Putamen (tissue), 1 donor: Measurements from ENCODE around the gene PKP4.
"Not testable (repeated sequence)": the region's sequence is repeated elsewhere in the genome, so short reads cannot be mapped to it uniquely, and the experiment has no call there.

Experiments
- DNase-seq: peaks from one replicate; pipeline ENCODE4 v3.0.0-alpha.2; 2016; ENCODE audit warnings: low spot score

The PKP4 gene

DNA sequence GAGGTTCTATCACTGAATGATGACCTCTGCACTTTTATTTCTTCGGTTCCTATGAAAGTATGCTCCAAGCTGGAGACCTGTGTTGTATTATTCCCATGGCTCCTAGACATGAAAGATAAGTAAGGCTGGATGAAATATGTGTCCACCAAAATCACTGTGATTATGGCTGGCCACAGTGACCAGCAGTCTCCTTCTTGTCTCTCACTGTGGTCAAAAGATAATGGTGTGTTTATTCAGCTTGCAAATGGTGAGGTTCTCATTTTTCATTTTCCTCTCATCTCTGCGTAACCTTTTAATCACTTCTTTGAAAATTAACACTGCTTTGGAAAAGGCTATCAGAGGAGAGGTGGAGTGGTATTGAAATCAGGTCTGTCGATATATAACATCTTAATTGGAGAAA, 230.6 kb downstream of the PKP4 start:
- DNase-seq = no peak

GRCh38 chr2:158688721-158689120, 232.0 kb downstream of the PKP4 start:
- no peak for DNase-seq

- no peak for DNase-seq
Observed at GRCh38 chr2:158689391-158689790, 232.6 kb downstream of the PKP4 start.

GRCh38 chr2:158690823-158691222, 234.1 kb downstream of the PKP4 start:
- DNase-seq = no peak

DNA sequence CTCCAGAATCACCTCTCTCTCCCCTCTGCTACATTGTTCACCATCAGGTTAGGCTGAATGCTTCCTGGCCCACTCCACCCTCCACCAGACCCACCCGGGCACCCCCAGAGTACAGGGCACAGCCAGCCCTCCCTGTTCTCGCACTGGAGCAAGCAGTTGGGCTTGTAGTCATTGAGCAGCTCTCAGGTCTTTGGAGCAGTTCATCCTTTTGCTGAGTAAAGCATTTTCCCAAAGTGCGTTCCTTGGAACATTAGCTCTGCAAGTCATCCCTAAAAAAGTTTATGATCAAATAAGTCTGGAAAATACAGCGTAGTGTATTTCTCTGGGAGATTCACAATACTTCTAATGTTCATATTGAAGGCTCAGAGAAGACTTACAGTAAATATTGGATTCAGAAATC, 234.9 kb downstream of the PKP4 start:
- DNase-seq = no peak

DNA sequence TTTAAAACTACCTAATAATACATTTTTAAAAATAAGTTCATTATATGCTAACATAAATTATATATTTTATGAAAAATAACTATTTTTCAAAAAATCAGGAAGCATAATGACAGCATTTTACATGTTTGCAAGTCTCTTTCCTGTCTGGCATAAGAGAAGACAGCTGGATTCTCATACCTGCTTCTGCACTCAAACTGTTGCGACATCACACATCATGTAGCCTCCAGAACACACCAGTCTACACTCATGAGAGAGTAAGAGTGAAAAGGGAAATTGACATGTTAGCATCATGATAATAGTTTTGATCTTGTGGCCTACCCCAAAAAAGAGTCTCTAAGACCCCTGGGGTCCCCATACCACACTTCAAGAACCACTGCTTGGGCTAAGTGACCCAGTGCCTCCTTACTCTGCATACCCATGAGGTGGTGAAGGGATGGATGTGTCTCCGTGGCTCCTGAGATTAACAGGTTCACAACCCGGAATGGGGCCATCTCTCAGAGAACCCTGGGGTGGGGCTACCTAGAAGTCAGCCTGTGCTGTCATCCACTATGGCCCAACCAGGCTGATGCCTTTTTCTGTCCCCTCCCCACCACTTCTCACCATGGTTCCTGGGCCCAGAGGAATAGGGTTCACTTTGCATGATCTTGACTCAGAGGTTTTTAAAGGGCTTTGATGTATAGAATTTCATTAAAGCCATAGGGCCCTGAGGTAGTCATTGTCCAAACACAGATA, 235.8 kb downstream of the PKP4 start:
- DNase-seq = no peak

- no peak for DNase-seq
Observed at GRCh38 chr2:158693476-158693875, 236.7 kb downstream of the PKP4 start.

DNA sequence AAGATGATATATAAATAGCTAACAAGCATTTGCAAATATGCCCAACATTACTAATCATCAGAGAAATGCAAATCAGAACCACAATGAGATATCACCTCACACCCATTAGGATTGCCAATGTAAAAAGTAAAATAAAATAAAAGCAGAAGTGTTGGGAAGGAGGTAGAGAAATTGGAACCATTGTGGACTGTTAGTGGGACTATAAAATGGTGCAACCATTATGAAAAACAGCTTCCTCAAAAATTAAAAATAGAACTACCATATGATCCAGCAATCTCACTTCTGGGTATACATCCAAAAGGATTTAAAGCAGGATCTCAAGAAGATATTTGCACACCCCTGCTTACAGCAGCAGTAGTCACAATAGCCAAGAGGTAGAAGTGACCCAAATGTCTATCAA, 238.6 kb downstream of the PKP4 start:
- no peak for DNase-seq

DNA sequence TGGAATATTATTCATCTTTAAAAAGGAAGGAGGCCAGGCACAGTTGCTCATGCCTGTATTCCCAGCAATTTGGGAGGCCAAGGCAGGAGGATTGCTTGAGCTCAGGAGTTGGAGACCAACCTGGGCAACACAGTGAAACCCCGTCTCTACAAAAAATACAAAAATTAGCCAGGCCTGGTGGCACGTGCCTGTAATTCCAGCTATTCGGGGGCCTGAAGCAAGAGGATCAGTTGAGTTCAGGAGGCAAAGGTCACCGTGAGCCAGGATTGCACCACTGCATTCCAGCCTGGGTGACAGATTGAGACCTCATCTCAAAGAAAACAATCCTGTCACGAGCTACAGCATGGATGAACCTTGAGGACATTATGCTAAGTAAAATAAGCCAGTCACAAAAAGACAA, 239.0 kb downstream of the PKP4 start:
- DNase-seq = not testable (repeated sequence)

- DNase-seq = no peak
Observed at GRCh38 chr2:158699323-158699722, 242.6 kb downstream of the PKP4 start.

DNA sequence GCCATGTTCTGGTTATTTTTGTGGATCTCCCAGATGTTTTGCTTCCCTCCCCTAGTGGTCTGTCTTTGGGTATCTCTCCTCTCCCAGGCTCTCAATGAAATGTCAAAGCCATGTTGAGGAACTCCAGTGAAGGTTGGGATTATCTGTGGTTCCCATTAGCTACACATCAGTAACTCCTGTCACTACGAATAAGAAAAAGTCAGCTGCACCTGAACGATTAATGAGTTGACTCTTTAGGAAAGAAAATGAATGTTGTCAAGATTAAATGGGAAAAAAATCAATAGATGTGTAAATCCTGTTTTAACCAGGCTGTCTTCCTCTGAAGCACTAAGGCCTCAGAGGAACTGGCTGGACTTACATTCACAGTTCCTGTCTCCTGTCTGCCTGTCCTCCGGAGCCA, 244.3 kb downstream of the PKP4 start:
- DNase-seq = no peak

DNA sequence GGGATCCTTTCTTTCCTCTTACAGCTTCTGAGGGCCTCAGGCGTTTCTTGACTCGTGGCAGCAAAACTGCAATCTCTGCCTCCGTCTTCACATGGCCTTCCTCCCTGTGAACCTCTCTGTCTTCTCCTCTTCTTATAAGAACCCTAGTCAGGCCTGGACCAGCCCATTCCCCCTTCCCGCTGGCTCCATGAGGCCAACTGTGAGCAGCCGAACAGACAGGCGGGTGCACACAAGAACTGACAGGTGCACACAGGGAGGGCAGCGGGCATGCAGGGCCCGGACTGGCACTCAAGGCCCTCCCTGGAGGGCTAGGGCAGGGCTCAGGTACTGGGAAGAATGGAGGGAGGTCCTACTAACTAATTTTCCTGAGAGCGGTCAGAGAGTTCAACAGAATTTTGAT, 246.0 kb downstream of the PKP4 start:
- no peak for DNase-seq

GRCh38 chr2:158704724-158705465, 248.1 kb downstream of the PKP4 start:
- DNase-seq = not testable (repeated sequence)

DNA sequence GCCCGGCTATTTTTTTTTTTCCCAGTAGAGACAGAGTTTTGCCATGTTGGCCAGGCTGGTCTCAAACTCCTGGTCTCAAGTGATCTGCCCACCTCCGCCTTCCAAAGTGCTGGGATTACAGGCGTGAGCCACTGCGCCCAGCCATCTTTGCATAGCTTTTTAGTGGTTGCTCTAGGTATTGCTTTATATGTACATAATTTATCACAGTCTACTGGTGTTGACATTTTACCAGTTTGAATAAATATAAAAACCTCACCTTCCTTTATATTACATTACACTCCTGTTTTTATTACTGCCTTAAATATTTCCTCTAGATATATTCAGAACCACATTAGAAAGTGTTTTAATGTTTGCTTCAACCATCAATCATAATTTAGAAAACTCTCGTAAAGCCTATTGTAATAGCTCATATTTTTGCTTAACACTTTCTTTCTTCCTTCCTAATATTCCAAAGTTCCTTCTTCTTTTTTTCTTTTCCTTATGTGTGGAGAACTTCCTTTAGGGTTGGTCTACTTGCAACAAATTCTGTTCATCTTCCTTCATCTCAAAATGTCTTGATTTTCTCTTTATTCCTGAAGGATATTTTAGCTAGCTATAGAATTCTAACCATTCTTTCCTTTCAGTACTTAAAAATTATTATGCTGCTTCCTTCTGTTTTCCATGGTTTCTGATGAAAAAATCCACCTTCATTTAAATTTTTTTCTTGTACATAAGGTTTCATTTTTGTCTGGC, 256.2 kb downstream of the PKP4 start:
- no peak for DNase-seq

GRCh38 chr2:158713523-158714138, 256.9 kb downstream of the PKP4 start:
- no peak for DNase-seq

DNA sequence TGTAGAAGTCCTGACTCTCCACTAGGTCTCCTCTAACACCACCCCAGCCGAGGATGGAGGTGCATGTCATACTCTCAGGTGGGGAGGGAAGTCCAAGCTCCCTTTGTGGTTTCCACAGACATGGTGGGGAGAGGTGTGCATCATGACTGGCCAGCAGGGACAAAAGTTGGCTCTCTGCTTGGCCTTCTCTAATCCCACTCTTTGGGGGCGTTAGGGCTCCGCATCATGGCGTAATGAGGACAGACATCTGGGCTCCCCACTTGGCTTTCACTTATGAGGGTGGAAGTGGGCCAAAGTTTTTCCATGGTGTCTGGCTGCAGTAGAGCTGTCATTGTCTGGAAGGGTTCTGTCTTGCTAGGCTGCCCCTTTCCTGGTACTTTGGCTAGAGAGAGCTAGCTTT, 257.7 kb downstream of the PKP4 start:
- no peak for DNase-seq

GRCh38 chr2:158715357-158715756, 258.6 kb downstream of the PKP4 start:
- DNase-seq = no peak

DNA sequence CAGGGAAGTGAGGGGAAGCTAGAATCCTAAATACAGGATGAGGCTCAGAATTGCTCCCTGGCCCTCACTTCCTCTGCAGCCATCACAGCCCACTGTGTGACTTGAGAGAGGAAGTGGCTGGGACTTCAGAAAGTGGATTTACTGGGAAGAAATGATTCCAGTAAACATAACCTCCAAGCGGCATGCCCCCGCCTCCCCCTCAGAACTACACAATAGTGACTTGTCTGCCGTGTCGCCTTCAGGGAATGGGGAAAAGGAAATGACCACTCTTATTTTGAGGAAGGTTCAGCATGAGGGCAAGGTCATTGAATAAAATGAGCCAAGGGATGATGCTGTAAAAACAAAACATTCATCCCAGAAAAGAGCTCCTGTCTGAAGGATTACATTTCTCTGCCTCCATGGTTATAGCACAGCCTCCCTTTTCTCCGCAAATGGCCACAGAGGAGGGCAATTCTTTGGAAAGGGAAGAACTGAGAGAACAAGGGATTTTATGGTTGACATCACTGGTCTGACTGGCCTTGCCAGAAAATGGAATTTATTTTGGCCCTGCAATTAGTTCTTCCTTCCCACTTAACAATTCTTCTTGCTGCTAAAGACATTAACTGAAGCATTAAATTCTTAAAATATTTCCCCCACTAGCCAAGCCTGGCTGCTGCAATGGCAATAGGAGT, 259.5 kb downstream of the PKP4 start:
- DNase-seq = no peak

DNA sequence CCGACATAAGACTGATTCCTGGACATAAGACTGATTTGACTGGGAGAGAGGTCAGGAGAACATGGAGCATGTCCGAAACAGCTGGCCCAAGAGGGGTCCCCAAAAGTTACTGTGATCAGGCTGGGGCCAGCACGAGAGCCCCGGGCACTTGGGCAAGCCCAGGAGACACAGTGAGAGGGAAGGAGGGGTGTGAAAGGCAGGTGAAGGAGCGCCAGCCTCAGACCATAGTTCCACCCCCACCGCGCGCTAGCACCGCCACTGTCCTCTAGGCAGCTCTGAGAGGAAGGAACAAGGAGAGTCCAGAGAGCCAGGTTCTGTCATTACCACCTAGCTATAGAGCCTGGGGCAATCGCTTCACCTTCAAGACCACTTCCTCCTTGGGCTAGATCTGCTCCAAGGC, 260.2 kb downstream of the PKP4 start:
- DNase-seq = no peak

DNA sequence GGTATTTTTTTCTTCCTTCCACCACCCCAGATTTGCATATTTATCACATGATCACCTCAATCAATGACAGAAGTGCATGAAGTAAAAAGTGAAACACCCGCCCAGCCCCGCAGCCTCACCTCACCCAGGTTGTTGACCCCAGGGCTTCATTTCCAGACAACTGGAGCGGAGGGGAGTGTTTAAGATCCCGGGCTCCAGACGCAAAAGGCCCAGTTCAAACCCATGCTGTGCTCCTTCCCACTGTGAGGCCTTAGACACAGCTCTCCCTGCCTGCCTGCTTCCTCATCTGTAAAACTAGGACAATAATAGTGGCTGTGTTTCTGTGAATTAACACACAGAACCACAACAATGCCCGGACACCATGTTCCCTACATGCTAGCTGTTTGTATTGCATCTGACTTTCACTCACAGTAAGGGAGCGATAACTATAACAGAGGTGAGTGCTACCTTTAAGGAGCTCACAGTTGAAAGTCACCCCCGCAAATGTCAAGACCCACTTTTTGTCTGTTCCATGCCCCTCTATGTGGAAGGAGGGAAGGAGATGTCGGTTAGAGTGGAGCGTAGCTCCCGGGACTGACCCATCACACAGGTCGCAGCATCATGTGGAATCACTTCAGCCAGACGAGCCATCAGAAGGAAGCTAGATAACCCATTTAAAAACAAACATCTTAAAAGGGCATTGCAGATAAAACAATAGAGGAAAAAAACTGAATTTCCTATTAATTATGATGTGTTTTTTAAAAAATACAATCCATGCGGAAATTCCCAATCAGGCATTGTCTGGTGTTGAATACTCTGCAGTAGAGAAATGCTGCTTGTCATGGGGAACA, 260.8 kb downstream of the PKP4 start:
- no peak for DNase-seq

DNA sequence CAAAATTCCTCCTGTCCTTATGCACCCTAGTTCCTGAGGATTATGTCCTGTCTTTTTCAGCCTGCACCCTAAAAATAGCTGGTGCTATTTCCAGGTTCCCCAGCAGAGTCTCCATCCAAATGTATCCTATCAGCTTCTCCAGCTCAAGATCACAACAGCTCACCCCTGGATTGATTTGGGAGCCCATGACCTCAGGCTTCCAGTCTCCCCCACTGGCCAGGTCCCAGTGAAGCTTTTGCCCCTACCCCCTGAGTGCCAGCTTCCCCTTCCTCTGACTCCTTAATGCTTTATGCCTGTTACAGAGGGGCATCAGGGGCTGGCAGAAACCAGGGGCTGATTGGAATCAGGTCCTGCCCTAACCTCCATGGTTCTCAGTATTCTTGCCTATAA, 261.4 kb downstream of the PKP4 start:
- no peak for DNase-seq
